Endothelial cell of umbilical vein (primary cell): ENCODE measurements around the gene PTCD1.
A peak's percentile ranks its signal among the peaks of the same experiment; 100 is the strongest.
"Not testable (repeated sequence)": the region's sequence is repeated elsewhere in the genome, so short reads cannot be mapped to it uniquely, and the experiment has no call there.

Experiments used
- EZH2 ChIP-seq: IDR thresholded peaks from 2 replicates; pipeline ENCODE4 v1.6.1; 2012; ENCODE audit warnings: borderline replicate concordance, low read depth, mild to moderate bottlenecking, moderate library complexity, low read length, inconsistent platforms; ENCODE audit not compliant: severe bottlenecking
- JUN ChIP-seq: IDR thresholded peaks from 2 replicates; pipeline ENCODE4 v1.6.1; 2011; ENCODE audit warnings: borderline replicate concordance, low read depth; ENCODE audit not compliant: insufficient read length, insufficient read depth
- POLR2A ChIP-seq: IDR thresholded peaks from 2 replicates; pipeline ENCODE4 v1.6.1; 2012; ENCODE audit warnings: low read depth, mild to moderate bottlenecking, control low read depth, low read length
- POLR2AphosphoS5 ChIP-seq: IDR thresholded peaks from 2 replicates; pipeline ENCODE4 v1.6.1; 2012; ENCODE audit warnings: low read depth, mild to moderate bottlenecking, control low read depth, low read length, moderate library complexity; ENCODE audit not compliant: insufficient read depth
- TF ChIP-seq, protein P1 (sequence below), 2 donors: IDR thresholded peaks; 1 replicate in 1 of 2; 2 replicates in 1 of 2; pipeline ENCODE4 v1.5.1; 2011; ENCODE audit warnings: low read length in 2 of 2, mild to moderate bottlenecking in 2 of 2, moderate library complexity in 2 of 2, control low read depth in 1 of 2, inconsistent platforms in 1 of 2, low read depth in 1 of 2; ENCODE audit not compliant: insufficient read depth in 1 of 2; ENCODE audit errors: extremely low read depth in 1 of 2

DNA sequence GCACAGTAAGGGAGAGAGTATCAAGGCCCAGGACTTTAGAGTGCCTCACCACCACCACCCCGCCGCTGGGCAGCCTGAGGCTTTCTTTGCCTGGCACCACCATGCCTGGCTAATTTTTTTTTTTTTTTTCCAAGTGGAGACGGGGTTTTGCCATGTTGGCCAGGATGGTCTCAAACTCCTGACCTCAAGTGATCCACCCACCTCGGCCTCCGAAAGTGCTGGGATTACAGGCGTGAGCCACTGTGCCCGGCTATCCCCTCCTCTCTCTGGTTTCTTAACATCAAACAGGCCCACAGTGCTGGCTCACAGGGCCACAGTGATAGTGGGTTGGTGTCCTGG, 58.9 kb downstream of the PTCD1 start:
- TF ChIP-seq, protein P1, sequence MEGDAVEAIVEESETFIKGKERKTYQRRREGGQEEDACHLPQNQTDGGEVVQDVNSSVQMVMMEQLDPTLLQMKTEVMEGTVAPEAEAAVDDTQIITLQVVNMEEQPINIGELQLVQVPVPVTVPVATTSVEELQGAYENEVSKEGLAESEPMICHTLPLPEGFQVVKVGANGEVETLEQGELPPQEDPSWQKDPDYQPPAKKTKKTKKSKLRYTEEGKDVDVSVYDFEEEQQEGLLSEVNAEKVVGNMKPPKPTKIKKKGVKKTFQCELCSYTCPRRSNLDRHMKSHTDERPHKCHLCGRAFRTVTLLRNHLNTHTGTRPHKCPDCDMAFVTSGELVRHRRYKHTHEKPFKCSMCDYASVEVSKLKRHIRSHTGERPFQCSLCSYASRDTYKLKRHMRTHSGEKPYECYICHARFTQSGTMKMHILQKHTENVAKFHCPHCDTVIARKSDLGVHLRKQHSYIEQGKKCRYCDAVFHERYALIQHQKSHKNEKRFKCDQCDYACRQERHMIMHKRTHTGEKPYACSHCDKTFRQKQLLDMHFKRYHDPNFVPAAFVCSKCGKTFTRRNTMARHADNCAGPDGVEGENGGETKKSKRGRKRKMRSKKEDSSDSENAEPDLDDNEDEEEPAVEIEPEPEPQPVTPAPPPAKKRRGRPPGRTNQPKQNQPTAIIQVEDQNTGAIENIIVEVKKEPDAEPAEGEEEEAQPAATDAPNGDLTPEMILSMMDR (IDR thresholded peaks at IDR 0.05; ENCODE audit: extremely low read depth in 1 of 2, insufficient read depth in 1 of 2, low read depth in 1 of 2, low read length in 2 of 2): not testable (repeated sequence)
- TF ChIP-seq EZH2, JUN, POLR2AphosphoS5: not testable (repeated sequence)
- peak; percentile 12 for TF ChIP-seq POLR2A
